Measurements from ENCODE around the gene PTPRD.

PTPRD gene

GRCh38 chr9:9730174-9730573 lies 882.6 kb downstream of the PTPRD start:
- DNase-seq = no peak

GRCh38 chr9:9729082-9729481 lies 883.7 kb downstream of the PTPRD start:
- no peak for DNase-seq

- no peak for DNase-seq
Observed at GRCh38 chr9:9719373-9720112, 893.3 kb downstream of the PTPRD start.

GRCh38 chr9:9718691-9719090 lies 894.1 kb downstream of the PTPRD start:
- no peak for DNase-seq

GRCh38 chr9:9679433-9679832 lies 933.4 kb downstream of the PTPRD start:
- DNase-seq = no peak

- DNase-seq = no peak
Observed at GRCh38 chr9:9674461-9674860, 938.3 kb downstream of the PTPRD start.

GRCh38 chr9:9670454-9670853 lies 942.3 kb downstream of the PTPRD start:
- no peak for DNase-seq

GRCh38 chr9:9645006-9645405 lies 967.8 kb downstream of the PTPRD start:
- no peak for DNase-seq

GRCh38 chr9:9631284-9631683 lies 981.5 kb downstream of the PTPRD start:
- DNase-seq = no peak

GRCh38 chr9:9625248-9625647 lies 987.6 kb downstream of the PTPRD start:
- DNase-seq = no peak

- DNase-seq = no peak
Observed at GRCh38 chr9:9623506-9623905, 989.3 kb downstream of the PTPRD start.

GRCh38 chr9:9621355-9621940 lies 991.4 kb downstream of the PTPRD start:
- DNase-seq = no peak

GRCh38 chr9:9620736-9621135 lies 992.1 kb downstream of the PTPRD start:
- DNase-seq = no peak

GRCh38 chr9:9615086-9615485 lies 997.7 kb downstream of the PTPRD start:
- no peak for DNase-seq

- no peak for DNase-seq
Observed at GRCh38 chr9:9614607-9615006, 998.2 kb downstream of the PTPRD start.

GRCh38 chr9:9612755-9613154 lies 1000.0 kb downstream of the PTPRD start:
- DNase-seq = no peak

- no peak for DNase-seq
Observed at GRCh38 chr9:9612270-9612669, 1000.5 kb downstream of the PTPRD start.

GRCh38 chr9:9605681-9606080 lies 1007.1 kb downstream of the PTPRD start:
- no peak for DNase-seq

GRCh38 chr9:9603345-9603744 lies 1009.5 kb downstream of the PTPRD start:
- no peak for DNase-seq

GRCh38 chr9:9598723-9599122 lies 1014.1 kb downstream of the PTPRD start:
- DNase-seq = no peak

GRCh38 chr9:9592104-9592503 lies 1020.7 kb downstream of the PTPRD start:
- DNase-seq = no peak

GRCh38 chr9:9585920-9586319 lies 1026.9 kb downstream of the PTPRD start:
- DNase-seq = no peak

GRCh38 chr9:9574080-9574479 lies 1038.7 kb downstream of the PTPRD start:
- DNase-seq = no peak

GRCh38 chr9:9565700-9566099 lies 1047.1 kb downstream of the PTPRD start:
- no peak for DNase-seq

GRCh38 chr9:9563817-9564216 lies 1049.0 kb downstream of the PTPRD start:
- DNase-seq = no peak
